Measurements from ENCODE around the gene CDON.

CDON gene

DNA sequence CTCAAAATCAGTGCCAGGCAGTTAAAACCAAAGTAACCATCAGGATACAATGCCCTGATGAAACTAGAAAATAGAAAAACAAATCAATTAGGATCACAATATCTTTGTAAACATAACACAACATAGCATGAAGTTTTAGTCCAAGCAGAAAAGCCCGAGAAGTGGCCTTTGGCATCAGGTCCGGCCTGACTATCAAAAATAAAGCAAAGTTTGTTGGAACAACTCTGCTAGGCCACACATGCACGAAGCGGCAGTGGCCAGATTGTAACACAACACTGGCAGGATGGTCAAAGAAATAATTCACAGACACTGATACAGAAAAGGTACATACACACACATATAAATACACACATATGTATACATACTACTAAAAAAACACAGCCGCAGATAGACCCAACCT lies 26.9 kb downstream of the CDON start:
- Histone ChIP-seq H3K9ac (ENCODE audit: low read length) (no peak overlapping the region), H2AFZ (ENCODE audit: low read length) (no peak overlapping the region), H3K9me3 (ENCODE audit: low read length) (no peaks in the 10 kb centered on the region), H3K36me3 (ENCODE audit: insufficient read depth, low read length) (no peaks in the 10 kb centered on the region), H3K4me2 (ENCODE audit: low read length) (no peak overlapping the region), H4K20me1 (ENCODE audit: insufficient read depth, low read length) (no peaks in the 10 kb centered on the region), H3K4me3 (ENCODE audit: low read depth, low read length, poor library complexity, severe bottlenecking) (no peak overlapping the region), H3K79me2 (ENCODE audit: insufficient read depth, low read length) (no peaks in the 10 kb centered on the region), H3F3A (ENCODE audit: insufficient read depth, low read length) (no peaks in the 10 kb centered on the region), H3K27ac (ENCODE audit: low read depth, low read length, poor library complexity, severe bottlenecking) (no peak overlapping the region), H3K4me1 (ENCODE audit: insufficient read depth, low read length, severe bottlenecking) (no peaks in the 10 kb centered on the region), H3K9me2 (ENCODE audit: low read depth, low read length) (no peaks in the 10 kb centered on the region), H3K27me3 (ENCODE audit: insufficient read depth, low read length) (no peaks in the 10 kb centered on the region)
- TF ChIP-seq EZH2 (IDR thresholded peaks at IDR 0.05; ENCODE audit: borderline replicate concordance, low read length), result no peak
- TF ChIP-seq, protein P1, sequence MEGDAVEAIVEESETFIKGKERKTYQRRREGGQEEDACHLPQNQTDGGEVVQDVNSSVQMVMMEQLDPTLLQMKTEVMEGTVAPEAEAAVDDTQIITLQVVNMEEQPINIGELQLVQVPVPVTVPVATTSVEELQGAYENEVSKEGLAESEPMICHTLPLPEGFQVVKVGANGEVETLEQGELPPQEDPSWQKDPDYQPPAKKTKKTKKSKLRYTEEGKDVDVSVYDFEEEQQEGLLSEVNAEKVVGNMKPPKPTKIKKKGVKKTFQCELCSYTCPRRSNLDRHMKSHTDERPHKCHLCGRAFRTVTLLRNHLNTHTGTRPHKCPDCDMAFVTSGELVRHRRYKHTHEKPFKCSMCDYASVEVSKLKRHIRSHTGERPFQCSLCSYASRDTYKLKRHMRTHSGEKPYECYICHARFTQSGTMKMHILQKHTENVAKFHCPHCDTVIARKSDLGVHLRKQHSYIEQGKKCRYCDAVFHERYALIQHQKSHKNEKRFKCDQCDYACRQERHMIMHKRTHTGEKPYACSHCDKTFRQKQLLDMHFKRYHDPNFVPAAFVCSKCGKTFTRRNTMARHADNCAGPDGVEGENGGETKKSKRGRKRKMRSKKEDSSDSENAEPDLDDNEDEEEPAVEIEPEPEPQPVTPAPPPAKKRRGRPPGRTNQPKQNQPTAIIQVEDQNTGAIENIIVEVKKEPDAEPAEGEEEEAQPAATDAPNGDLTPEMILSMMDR (IDR thresholded peaks at IDR 0.05; ENCODE audit: low read length), result no peak

DNA sequence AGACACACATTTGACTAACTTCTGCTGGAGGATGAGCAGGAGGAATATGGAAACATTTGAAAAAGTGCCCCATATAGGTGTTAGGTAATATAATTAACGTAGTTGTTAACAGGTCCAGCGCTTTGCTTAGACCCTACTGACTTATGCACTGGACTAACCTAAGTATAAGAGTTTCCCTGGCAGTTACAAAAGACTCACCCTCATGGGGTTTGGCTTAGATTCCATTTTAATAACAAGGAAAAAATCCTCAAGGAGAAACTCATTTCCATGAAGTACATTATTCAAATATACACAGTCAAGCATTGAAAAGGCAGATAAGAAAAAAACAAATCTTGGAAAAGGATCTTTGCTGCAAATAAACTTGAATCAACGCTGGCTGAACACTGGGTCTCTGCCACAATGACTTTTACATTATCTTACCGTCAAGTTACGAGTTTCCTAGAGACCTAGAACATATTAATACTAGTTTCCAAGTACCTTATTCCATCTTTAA lies 27.7 kb downstream of the CDON start:
- H2AFZ ChIP-seq (ENCODE audit: low read length), result no peak overlapping the region
- H4K20me1 ChIP-seq (ENCODE audit: insufficient read depth, low read length), result no peaks in the 10 kb centered on the region
- H3F3A ChIP-seq (ENCODE audit: insufficient read depth, low read length), result no peaks in the 10 kb centered on the region
- H3K27me3 ChIP-seq (ENCODE audit: insufficient read depth, low read length), result no peaks in the 10 kb centered on the region
- H3K9me3 ChIP-seq (ENCODE audit: low read length), result no peaks in the 10 kb centered on the region
- H3K9ac ChIP-seq (ENCODE audit: low read length), result no peak overlapping the region
- no peak overlapping the region for H3K4me2 ChIP-seq (ENCODE audit: low read length)
- no peaks in the 10 kb centered on the region for H3K36me3 ChIP-seq (ENCODE audit: insufficient read depth, low read length)
- no peaks in the 10 kb centered on the region for H3K79me2 ChIP-seq (ENCODE audit: insufficient read depth, low read length)
- no peak overlapping the region for H3K27ac ChIP-seq (ENCODE audit: low read depth, low read length, poor library complexity, severe bottlenecking)
- H3K4me1 ChIP-seq (ENCODE audit: insufficient read depth, low read length, severe bottlenecking), result no peaks in the 10 kb centered on the region
- no peaks in the 10 kb centered on the region for H3K9me2 ChIP-seq (ENCODE audit: low read depth, low read length)
- TF ChIP-seq EZH2 (IDR thresholded peaks at IDR 0.05; ENCODE audit: borderline replicate concordance, low read length), result no peak
- TF ChIP-seq, protein P1 (IDR thresholded peaks at IDR 0.05; ENCODE audit: low read length), result no peak
- H3K4me3 ChIP-seq (ENCODE audit: low read depth, low read length, poor library complexity, severe bottlenecking), result no peak overlapping the region

DNA sequence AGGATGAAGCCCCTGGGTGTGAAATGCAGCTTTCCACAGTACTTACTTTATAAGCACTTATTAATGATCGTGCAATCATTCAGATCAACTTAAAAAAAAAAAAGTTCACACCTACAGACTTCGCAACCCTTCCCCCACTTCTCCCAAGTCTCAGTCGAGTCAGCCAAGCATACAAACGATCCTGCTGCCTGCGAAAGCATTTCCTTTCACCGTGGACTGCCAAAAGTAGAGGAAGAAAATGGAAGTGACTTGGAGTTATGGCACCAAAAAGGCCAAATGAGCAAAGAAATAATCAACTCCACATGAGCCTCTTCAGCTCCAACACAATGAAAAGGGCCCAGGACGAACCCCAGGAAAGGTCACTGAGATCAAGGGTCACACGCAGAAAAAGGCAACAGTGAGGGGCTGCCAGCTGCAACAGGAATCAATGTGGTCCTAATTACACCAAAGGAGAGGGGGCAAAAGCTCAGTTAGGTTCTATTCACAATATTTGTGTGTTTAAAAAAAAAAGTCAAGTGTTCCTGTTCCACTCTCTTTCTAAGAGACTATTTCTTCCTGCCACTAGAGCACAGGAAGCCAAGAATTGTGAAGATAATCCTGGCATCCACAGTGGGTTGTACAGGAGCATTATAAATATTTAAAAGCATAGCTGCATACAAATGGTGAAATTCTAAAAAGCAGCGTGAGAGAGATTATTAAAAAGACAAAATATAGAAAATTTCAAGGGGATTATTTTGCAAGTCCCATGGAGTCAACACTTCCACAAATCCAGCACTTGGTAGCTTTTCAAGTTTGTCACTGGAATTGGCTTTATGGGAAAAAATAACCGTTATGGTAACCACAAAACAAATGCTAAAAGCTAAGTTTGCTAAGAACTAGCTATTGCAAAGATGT lies 28.4 kb downstream of the CDON start:
- Histone ChIP-seq H3K9me3 (ENCODE audit: low read length) (no peaks in the 10 kb centered on the region), H3F3A (ENCODE audit: insufficient read depth, low read length) (no peaks in the 10 kb centered on the region), H4K20me1 (ENCODE audit: insufficient read depth, low read length) (no peaks in the 10 kb centered on the region), H3K4me3 (ENCODE audit: low read depth, low read length, poor library complexity, severe bottlenecking) (no peak overlapping the region), H3K9me2 (ENCODE audit: low read depth, low read length) (no peaks in the 10 kb centered on the region), H3K36me3 (ENCODE audit: insufficient read depth, low read length) (no peaks in the 10 kb centered on the region), H3K27me3 (ENCODE audit: insufficient read depth, low read length) (no peaks in the 10 kb centered on the region), H3K27ac (ENCODE audit: low read depth, low read length, poor library complexity, severe bottlenecking) (no peak overlapping the region), H3K4me2 (ENCODE audit: low read length) (no peak overlapping the region), H2AFZ (ENCODE audit: low read length) (no peak overlapping the region), H3K79me2 (ENCODE audit: insufficient read depth, low read length) (no peaks in the 10 kb centered on the region), H3K4me1 (ENCODE audit: insufficient read depth, low read length, severe bottlenecking) (no peaks in the 10 kb centered on the region), H3K9ac (ENCODE audit: low read length) (no peak overlapping the region)
- no peak for TF ChIP-seq EZH2 (IDR thresholded peaks at IDR 0.05; ENCODE audit: borderline replicate concordance, low read length)
- TF ChIP-seq, protein P1 (IDR thresholded peaks at IDR 0.05; ENCODE audit: low read length), result no peak
